WTC11 (cell line): ENCODE measurements around the gene SEC22A. TPM values are rescaled to one million over a fixed set of nuclear protein-coding genes. Genes with fewer than 3 reads are reported as not detected.

Source experiments
- CREB1 ChIP-seq: sonication (generic); formaldehyde crosslinking; IDR thresholded peaks from 2 replicates; pipeline ENCODE4 v1.8.0; 2023; ENCODE audit warnings: mild to moderate bottlenecking, missing genetic modification reagents
- EMX1 ChIP-seq: fragments of 250-450 bp; sonication (Bioruptor Pico); IDR thresholded peaks from 2 replicates; pipeline ENCODE4 v1.8.0; 2021; ENCODE audit warnings: mild to moderate bottlenecking
- ESRRA ChIP-seq: sonication (generic); formaldehyde crosslinking; IDR thresholded peaks from 2 replicates; pipeline ENCODE4 v1.8.1; 2022; ENCODE audit warnings: mild to moderate bottlenecking, missing genetic modification reagents, borderline replicate concordance
- GABPB1 ChIP-seq: sonication (generic); formaldehyde crosslinking; IDR thresholded peaks from 2 replicates; pipeline ENCODE4 v1.8.1; 2023; ENCODE audit warnings: mild to moderate bottlenecking, missing genetic modification reagents
- GRHL2 ChIP-seq: fragments of 250-450 bp; sonication (Bioruptor Pico); IDR thresholded peaks from 2 replicates; pipeline ENCODE4 v1.8.0; 2022; ENCODE audit warnings: mild to moderate bottlenecking, moderate library complexity; ENCODE audit not compliant: insufficient replicate concordance, severe bottlenecking
- GTF2I ChIP-seq: fragments of 250-450 bp; sonication (Bioruptor Pico); conservative IDR thresholded peaks from 2 replicates; pipeline ENCODE4 v1.4.0; 2021; ENCODE audit warnings: mild to moderate bottlenecking
- HMGA2 ChIP-seq: fragments of 250-450 bp; sonication (Bioruptor Pico); IDR thresholded peaks from 2 replicates; pipeline ENCODE4 v1.4.0; 2021; ENCODE audit warnings: mild to moderate bottlenecking, moderate library complexity
- MXD4 ChIP-seq: fragments of 250-450 bp; sonication (Bioruptor Pico); IDR thresholded peaks from 2 replicates; pipeline ENCODE4 v1.8.0; 2021; ENCODE audit warnings: mild to moderate bottlenecking, moderate library complexity, borderline replicate concordance
- NR1H2 ChIP-seq: sonication (generic); formaldehyde crosslinking; IDR thresholded peaks from 2 replicates; pipeline ENCODE4 v1.9.0; 2021; ENCODE audit warnings: mild to moderate bottlenecking, moderate library complexity, missing genetic modification reagents
- NR2C2 ChIP-seq: sonication (generic); formaldehyde crosslinking; IDR thresholded peaks from 2 replicates; pipeline ENCODE4 v1.8.0; 2022; ENCODE audit warnings: mild to moderate bottlenecking, missing genetic modification reagents
- TP53 ChIP-seq: sonication (generic); formaldehyde crosslinking; IDR thresholded peaks from 2 replicates; pipeline ENCODE4 v1.8.1; 2023; ENCODE audit warnings: mild to moderate bottlenecking, missing genetic modification reagents
- total RNA-seq: library from RNA; stranded (reverse); gene quantifications from 3 replicates; pipeline ENCODE4 v1.2.3, GENCODE V29; 2021
- TF ChIP-seq, protein P1 (sequence below): fragments of 250-450 bp; sonication (Bioruptor Pico); IDR thresholded peaks from 2 replicates; pipeline ENCODE4 v2.1.2; 2022; ENCODE audit warnings: mild to moderate bottlenecking, moderate library complexity
- TF ChIP-seq, protein P2 (sequence below): sonication (generic); formaldehyde crosslinking; IDR thresholded peaks from 2 replicates; pipeline ENCODE4 v1.8.1; 2023; ENCODE audit warnings: mild to moderate bottlenecking, missing genetic modification reagents, moderate library complexity
- TF ChIP-seq, protein P3 (sequence below): fragments of 250-450 bp; sonication (Bioruptor Pico); IDR thresholded peaks from 2 replicates; pipeline ENCODE4 v1.9.0; 2021; ENCODE audit warnings: mild to moderate bottlenecking
- TF ChIP-seq, protein P4 (sequence below): sonication (generic); formaldehyde crosslinking; IDR thresholded peaks from 2 replicates; pipeline ENCODE4 v1.8.1; 2022; ENCODE audit warnings: low read depth, missing genetic modification reagents, borderline replicate concordance
- TF ChIP-seq, protein P5 (sequence below): fragments of 250-450 bp; sonication (Bioruptor Pico); IDR thresholded peaks from 2 replicates; pipeline ENCODE4 v1.9.0; 2021; ENCODE audit warnings: moderate library complexity, mild to moderate bottlenecking, inconsistent platforms, borderline replicate concordance
- TF ChIP-seq, protein P6 (sequence below): sonication (generic); formaldehyde crosslinking; IDR thresholded peaks from 2 replicates; pipeline ENCODE4 v1.8.1; 2022; ENCODE audit warnings: mild to moderate bottlenecking, moderate library complexity, missing genetic modification reagents
- TF ChIP-seq, protein P7 (sequence below): fragments of 250-450 bp; sonication (Bioruptor Pico); IDR thresholded peaks from 2 replicates; pipeline ENCODE4 v1.9.0; 2021; ENCODE audit warnings: mild to moderate bottlenecking, borderline replicate concordance
- TF ChIP-seq, protein P8 (sequence below): sonication (generic); formaldehyde crosslinking; conservative IDR thresholded peaks from 2 replicates; pipeline ENCODE4 v1.8.1; 2023; ENCODE audit warnings: mild to moderate bottlenecking, low read depth, missing genetic modification reagents, moderate library complexity
- TF ChIP-seq, protein P9 (sequence below): sonication (generic); formaldehyde crosslinking; conservative IDR thresholded peaks from 2 replicates; pipeline ENCODE4 v1.8.1; 2022; ENCODE audit warnings: mild to moderate bottlenecking, missing genetic modification reagents

Gene SEC22A
- total RNA-seq, 1 experiment from 2014 or later, result 12.6 TPM

DNA sequence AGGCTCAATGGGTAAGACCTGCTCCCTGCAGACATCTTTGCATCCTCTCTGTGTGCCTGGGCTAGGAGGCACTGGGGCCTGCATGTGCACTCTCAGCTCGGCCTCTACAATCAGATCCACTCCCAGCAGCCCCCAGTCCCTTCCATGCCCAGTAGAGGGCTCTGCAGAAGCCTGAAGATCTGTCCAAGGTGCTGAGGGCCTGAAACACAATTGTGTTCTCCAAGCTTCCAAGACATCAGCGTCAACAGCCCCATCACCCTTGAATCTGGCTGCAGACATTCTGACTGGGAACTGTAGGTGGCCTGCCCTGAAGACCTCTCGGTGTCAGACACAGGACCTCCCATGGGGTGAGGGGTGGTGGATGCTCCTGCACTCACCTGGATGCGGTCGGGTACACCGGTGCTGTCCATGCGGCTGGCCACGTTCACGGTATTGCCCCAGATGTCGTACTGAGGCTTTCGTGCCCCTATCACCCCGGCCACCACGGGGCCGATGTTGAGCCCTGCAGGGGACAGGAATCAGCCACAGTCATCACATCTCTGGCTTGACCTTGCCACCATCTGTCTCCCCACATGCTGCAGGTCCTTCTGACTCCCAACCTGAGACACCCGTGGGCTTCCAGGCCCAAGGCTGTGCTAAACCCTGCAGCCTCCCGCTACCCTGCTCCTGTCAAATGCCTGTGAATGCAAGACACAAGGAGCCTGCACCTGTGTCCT is 84.7 kb downstream of the SEC22A start (continued):
- TF ChIP-seq, protein P1, sequence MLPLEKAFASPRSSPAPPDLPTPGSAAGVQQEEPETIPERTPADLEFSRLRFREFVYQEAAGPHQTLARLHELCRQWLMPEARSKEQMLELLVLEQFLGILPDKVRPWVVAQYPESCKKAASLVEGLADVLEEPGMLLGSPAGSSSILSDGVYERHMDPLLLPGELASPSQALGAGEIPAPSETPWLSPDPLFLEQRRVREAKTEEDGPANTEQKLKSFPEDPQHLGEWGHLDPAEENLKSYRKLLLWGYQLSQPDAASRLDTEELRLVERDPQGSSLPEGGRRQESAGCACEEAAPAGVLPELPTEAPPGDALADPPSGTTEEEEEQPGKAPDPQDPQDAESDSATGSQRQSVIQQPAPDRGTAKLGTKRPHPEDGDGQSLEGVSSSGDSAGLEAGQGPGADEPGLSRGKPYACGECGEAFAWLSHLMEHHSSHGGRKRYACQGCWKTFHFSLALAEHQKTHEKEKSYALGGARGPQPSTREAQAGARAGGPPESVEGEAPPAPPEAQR, result no peak
- TF ChIP-seq GTF2I (CRISPR knock-in tag), result no peak
- no peak for TF ChIP-seq GRHL2 (CRISPR knock-in tag)
- TF ChIP-seq GABPB1, result peak; percentile 44; the same call in 1 of the 2 replicates
- TF ChIP-seq, protein P2, sequence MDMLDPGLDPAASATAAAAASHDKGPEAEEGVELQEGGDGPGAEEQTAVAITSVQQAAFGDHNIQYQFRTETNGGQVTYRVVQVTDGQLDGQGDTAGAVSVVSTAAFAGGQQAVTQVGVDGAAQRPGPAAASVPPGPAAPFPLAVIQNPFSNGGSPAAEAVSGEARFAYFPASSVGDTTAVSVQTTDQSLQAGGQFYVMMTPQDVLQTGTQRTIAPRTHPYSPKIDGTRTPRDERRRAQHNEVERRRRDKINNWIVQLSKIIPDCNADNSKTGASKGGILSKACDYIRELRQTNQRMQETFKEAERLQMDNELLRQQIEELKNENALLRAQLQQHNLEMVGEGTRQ, result peak; percentile 23; the same call in 1 of the 2 replicates
- TF ChIP-seq, protein P3, sequence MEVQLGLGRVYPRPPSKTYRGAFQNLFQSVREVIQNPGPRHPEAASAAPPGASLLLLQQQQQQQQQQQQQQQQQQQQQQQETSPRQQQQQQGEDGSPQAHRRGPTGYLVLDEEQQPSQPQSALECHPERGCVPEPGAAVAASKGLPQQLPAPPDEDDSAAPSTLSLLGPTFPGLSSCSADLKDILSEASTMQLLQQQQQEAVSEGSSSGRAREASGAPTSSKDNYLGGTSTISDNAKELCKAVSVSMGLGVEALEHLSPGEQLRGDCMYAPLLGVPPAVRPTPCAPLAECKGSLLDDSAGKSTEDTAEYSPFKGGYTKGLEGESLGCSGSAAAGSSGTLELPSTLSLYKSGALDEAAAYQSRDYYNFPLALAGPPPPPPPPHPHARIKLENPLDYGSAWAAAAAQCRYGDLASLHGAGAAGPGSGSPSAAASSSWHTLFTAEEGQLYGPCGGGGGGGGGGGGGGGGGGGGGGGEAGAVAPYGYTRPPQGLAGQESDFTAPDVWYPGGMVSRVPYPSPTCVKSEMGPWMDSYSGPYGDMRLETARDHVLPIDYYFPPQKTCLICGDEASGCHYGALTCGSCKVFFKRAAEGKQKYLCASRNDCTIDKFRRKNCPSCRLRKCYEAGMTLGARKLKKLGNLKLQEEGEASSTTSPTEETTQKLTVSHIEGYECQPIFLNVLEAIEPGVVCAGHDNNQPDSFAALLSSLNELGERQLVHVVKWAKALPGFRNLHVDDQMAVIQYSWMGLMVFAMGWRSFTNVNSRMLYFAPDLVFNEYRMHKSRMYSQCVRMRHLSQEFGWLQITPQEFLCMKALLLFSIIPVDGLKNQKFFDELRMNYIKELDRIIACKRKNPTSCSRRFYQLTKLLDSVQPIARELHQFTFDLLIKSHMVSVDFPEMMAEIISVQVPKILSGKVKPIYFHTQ (CRISPR knock-in tag), result no peak
- TF ChIP-seq, protein P4, sequence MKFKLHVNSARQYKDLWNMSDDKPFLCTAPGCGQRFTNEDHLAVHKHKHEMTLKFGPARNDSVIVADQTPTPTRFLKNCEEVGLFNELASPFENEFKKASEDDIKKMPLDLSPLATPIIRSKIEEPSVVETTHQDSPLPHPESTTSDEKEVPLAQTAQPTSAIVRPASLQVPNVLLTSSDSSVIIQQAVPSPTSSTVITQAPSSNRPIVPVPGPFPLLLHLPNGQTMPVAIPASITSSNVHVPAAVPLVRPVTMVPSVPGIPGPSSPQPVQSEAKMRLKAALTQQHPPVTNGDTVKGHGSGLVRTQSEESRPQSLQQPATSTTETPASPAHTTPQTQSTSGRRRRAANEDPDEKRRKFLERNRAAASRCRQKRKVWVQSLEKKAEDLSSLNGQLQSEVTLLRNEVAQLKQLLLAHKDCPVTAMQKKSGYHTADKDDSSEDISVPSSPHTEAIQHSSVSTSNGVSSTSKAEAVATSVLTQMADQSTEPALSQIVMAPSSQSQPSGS (CRISPR knock-in tag), result no peak
- TF ChIP-seq, protein P5, sequence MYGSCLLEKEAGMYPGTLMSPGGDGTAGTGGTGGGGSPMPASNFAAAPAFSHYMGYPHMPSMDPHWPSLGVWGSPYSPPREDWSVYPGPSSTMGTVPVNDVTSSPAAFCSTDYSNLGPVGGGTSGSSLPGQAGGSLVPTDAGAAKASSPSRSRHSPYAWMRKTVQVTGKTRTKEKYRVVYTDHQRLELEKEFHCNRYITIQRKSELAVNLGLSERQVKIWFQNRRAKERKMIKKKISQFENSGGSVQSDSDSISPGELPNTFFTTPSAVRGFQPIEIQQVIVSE (CRISPR knock-in tag), result no peak
- TF ChIP-seq HMGA2, result no peak
- no peak for TF ChIP-seq MXD4
- TF ChIP-seq ESRRA (CRISPR knock-in tag), result peak; percentile 81
- TF ChIP-seq, protein P6, sequence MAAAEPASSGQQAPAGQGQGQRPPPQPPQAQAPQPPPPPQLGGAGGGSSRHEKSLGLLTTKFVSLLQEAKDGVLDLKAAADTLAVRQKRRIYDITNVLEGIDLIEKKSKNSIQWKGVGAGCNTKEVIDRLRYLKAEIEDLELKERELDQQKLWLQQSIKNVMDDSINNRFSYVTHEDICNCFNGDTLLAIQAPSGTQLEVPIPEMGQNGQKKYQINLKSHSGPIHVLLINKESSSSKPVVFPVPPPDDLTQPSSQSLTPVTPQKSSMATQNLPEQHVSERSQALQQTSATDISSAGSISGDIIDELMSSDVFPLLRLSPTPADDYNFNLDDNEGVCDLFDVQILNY (CRISPR knock-in tag), result 0 out of 2 replicates have a peak, but pooled peaks have one; percentile 39
- TF ChIP-seq, protein P7, sequence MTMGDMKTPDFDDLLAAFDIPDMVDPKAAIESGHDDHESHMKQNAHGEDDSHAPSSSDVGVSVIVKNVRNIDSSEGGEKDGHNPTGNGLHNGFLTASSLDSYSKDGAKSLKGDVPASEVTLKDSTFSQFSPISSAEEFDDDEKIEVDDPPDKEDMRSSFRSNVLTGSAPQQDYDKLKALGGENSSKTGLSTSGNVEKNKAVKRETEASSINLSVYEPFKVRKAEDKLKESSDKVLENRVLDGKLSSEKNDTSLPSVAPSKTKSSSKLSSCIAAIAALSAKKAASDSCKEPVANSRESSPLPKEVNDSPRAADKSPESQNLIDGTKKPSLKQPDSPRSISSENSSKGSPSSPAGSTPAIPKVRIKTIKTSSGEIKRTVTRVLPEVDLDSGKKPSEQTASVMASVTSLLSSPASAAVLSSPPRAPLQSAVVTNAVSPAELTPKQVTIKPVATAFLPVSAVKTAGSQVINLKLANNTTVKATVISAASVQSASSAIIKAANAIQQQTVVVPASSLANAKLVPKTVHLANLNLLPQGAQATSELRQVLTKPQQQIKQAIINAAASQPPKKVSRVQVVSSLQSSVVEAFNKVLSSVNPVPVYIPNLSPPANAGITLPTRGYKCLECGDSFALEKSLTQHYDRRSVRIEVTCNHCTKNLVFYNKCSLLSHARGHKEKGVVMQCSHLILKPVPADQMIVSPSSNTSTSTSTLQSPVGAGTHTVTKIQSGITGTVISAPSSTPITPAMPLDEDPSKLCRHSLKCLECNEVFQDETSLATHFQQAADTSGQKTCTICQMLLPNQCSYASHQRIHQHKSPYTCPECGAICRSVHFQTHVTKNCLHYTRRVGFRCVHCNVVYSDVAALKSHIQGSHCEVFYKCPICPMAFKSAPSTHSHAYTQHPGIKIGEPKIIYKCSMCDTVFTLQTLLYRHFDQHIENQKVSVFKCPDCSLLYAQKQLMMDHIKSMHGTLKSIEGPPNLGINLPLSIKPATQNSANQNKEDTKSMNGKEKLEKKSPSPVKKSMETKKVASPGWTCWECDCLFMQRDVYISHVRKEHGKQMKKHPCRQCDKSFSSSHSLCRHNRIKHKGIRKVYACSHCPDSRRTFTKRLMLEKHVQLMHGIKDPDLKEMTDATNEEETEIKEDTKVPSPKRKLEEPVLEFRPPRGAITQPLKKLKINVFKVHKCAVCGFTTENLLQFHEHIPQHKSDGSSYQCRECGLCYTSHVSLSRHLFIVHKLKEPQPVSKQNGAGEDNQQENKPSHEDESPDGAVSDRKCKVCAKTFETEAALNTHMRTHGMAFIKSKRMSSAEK, result no peak
- TF ChIP-seq NR2C2, result no peak
- peak; percentile 56; the same call in 1 of the 2 replicates for TF ChIP-seq CREB1 (CRISPR knock-in tag)
- TF ChIP-seq, protein P8, sequence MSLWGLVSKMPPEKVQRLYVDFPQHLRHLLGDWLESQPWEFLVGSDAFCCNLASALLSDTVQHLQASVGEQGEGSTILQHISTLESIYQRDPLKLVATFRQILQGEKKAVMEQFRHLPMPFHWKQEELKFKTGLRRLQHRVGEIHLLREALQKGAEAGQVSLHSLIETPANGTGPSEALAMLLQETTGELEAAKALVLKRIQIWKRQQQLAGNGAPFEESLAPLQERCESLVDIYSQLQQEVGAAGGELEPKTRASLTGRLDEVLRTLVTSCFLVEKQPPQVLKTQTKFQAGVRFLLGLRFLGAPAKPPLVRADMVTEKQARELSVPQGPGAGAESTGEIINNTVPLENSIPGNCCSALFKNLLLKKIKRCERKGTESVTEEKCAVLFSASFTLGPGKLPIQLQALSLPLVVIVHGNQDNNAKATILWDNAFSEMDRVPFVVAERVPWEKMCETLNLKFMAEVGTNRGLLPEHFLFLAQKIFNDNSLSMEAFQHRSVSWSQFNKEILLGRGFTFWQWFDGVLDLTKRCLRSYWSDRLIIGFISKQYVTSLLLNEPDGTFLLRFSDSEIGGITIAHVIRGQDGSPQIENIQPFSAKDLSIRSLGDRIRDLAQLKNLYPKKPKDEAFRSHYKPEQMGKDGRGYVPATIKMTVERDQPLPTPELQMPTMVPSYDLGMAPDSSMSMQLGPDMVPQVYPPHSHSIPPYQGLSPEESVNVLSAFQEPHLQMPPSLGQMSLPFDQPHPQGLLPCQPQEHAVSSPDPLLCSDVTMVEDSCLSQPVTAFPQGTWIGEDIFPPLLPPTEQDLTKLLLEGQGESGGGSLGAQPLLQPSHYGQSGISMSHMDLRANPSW (CRISPR knock-in tag), result no peak
- TF ChIP-seq EMX1 (CRISPR knock-in tag), result no peak
- 0 out of 2 replicates have a peak, but pooled peaks have one; percentile 74 for TF ChIP-seq TP53 (CRISPR knock-in tag)
- TF ChIP-seq, protein P9, sequence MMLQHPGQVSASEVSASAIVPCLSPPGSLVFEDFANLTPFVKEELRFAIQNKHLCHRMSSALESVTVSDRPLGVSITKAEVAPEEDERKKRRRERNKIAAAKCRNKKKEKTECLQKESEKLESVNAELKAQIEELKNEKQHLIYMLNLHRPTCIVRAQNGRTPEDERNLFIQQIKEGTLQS (CRISPR knock-in tag), result no peak
- TF ChIP-seq NR1H2 (CRISPR knock-in tag), result no peak
